Keratinocyte (primary cell): ENCODE measurements around the gene CCDC167. TPM values are rescaled to one million over a fixed set of nuclear protein-coding genes. Genes with fewer than 3 reads are reported as not detected.

Source experiments
- DNase-seq: peaks from one replicate; pipeline ENCODE4 v3.0.0-alpha.2; 2011; ENCODE audit warnings: low read depth, missing footprints, low spot score
- FAIRE-seq: peaks from 2 replicates; lab custom pipeline; 2011; peaks lifted over from hg19 to GRCh38; lab: Jason Lieb, UNC
- H2AFZ ChIP-seq: 2 replicates; pipeline ENCODE4 v1.6.0; 2012; ENCODE audit warnings: low read length, control low read depth, inconsistent platforms; ENCODE audit not compliant: control insufficient read depth
- H3K27ac ChIP-seq: 2 replicates; pipeline ENCODE4 v1.5.1; 2011; ENCODE audit warnings: low read length; ENCODE audit not compliant: control insufficient read depth, insufficient read depth
- H3K27me3 ChIP-seq: 3 replicates; pipeline ENCODE4 v1.6.0; 2011; ENCODE audit warnings: low read length; ENCODE audit not compliant: control insufficient read depth, insufficient read depth; ENCODE audit errors: extremely low read depth
- H3K36me3 ChIP-seq, 2 experiments: 2 replicates in 1 of 2; 3 replicates in 1 of 2; pipeline ENCODE4 v1.5.1; 2011; ENCODE audit warnings: low read length in 2 of 2, mild to moderate bottlenecking in 1 of 2; ENCODE audit not compliant: control insufficient read depth in 2 of 2, insufficient read depth in 2 of 2; ENCODE audit errors: extremely low read depth in 1 of 2
- H3K4me1 ChIP-seq: 3 replicates; pipeline ENCODE4 v1.5.1; 2011; ENCODE audit warnings: low read length; ENCODE audit not compliant: control insufficient read depth, insufficient read depth; ENCODE audit errors: extremely low read depth
- H3K4me2 ChIP-seq: 3 replicates; pipeline ENCODE4 v1.6.0; 2011; ENCODE audit warnings: low read depth, low read length; ENCODE audit not compliant: control insufficient read depth, insufficient read depth; ENCODE audit errors: extremely low read depth
- H3K4me3 ChIP-seq, 3 experiments: fragments of 200-600 bp in 1 of 3; sonication (generic) in 1 of 3; 2 replicates in 2 of 3; 3 replicates in 1 of 3; pipeline ENCODE4 v1.5.1; 2011 to 2016; ENCODE audit warnings: low read length in 3 of 3, mild to moderate bottlenecking in 3 of 3, control low read depth in 2 of 3, inconsistent platforms in 1 of 3, low read depth in 1 of 3, mixed read lengths in 1 of 3, mixed run types in 1 of 3, moderate library complexity in 1 of 3; ENCODE audit not compliant: control insufficient read depth in 2 of 3, insufficient read depth in 2 of 3; ENCODE audit errors: extremely low read depth in 1 of 3
- H3K79me2 ChIP-seq: 2 replicates; pipeline ENCODE4 v1.6.0; 2012; ENCODE audit warnings: low read length; ENCODE audit not compliant: control insufficient read depth, insufficient read depth
- H3K9ac ChIP-seq: 3 replicates; pipeline ENCODE4 v1.6.0; 2011; ENCODE audit warnings: low read length; ENCODE audit not compliant: control insufficient read depth, insufficient read depth; ENCODE audit errors: extremely low read depth
- H3K9me1 ChIP-seq: 3 replicates; pipeline ENCODE4 v1.6.0; 2011; ENCODE audit warnings: low read length; ENCODE audit not compliant: control insufficient read depth, insufficient read depth; ENCODE audit errors: extremely low read depth
- H3K9me3 ChIP-seq: 2 replicates; pipeline ENCODE4 v1.5.1; 2012; ENCODE audit warnings: low read depth, low read length; ENCODE audit not compliant: control insufficient read depth
- H4K20me1 ChIP-seq: 3 replicates; pipeline ENCODE4 v1.6.0; 2011; ENCODE audit warnings: low read length; ENCODE audit not compliant: control insufficient read depth, insufficient read depth; ENCODE audit errors: extremely low read depth
- EZH2 ChIP-seq: IDR thresholded peaks from one replicate; pipeline ENCODE4 v1.6.1; 2012; ENCODE audit warnings: inconsistent platforms, mild to moderate bottlenecking, low read length, moderate library complexity
- dilution Hi-C: fragments of 300-500 bp; cut with MboI; formaldehyde crosslinking; loops from one replicate; pipeline ENCODE4 v1.7.0; 2020; ENCODE audit warnings: low sequenced_read_pairs; ENCODE audit not compliant: extremely low pct_ligation_motif_present
- polyA plus RNA-seq, 5 experiments: library from polyadenylated mRNA; depleted of rRNA in 3 of 5; stranded (reverse) in 3 of 5; stranded (forward) in 1 of 5; unstranded in 1 of 5; fragments of >200 nt; gene quantifications; 1 replicate in 1 of 5; 2 replicates in 3 of 5; 3 replicates in 1 of 5; pipeline versions ENCODE4 v1.2.1 to v1.2.3, GENCODE V29; 2011 to 2012; ENCODE audit warnings: missing spikeins in 2 of 5, low read depth in 1 of 5, low replicate concordance in 1 of 5
- TF ChIP-seq, protein P1 (sequence below), 3 experiments: IDR thresholded peaks in 1 of 3; conservative IDR thresholded peaks in 1 of 3; optimal IDR thresholded peaks in 1 of 3; 2 replicates in 2 of 3; 3 replicates in 1 of 3; pipeline versions ENCODE3 to v1.5.1; 2011; ENCODE audit warnings: low read length in 3 of 3, mild to moderate bottlenecking in 3 of 3, moderate library complexity in 2 of 3, control low read depth in 1 of 3, inconsistent platforms in 1 of 3; ENCODE audit not compliant: insufficient read depth in 2 of 3; ENCODE audit errors: extremely low read depth in 1 of 3

CCDC167 gene
- polyA plus RNA-seq, 1 donor (not counting 4 experiments of a cell fraction or from before 2014, with no cell fraction given) = 39.8 TPM

DNA sequence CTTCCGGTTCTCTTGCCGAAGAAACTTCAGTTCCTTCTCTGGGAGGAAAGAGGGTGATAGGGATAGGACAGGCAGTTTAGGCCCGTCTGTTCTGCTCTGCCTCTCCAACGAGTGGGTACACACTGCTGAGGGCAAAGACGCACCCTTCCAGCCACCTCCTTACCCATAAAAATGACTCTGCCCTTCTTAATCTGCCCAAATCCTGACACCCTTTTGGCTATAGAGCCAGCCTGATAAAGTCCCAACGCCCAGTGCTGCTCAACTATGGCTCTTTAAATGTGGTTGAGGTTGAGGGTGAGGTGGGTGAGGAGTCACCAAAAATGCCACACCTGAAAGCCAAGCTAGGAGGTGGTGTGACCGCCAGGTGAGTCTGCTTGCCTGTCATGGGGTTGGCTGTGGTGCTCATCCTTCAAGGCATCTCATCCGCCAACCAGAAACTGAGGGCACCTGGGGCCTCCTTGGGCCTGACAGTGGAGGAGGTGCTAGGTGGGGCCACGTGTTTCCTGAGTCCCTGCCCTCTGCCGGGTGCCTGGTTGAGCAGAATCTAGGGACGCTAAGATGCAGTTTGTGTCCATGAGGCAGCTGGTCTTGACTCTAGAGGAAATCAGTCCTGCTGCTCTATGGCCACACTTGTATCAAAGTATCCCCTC is 16.3 kb downstream of the CCDC167 start:
- dilution Hi-C loops = no loop called here
- peak; percentile 68 for FAIRE-seq
- DNase-seq = peak; percentile 30

DNA sequence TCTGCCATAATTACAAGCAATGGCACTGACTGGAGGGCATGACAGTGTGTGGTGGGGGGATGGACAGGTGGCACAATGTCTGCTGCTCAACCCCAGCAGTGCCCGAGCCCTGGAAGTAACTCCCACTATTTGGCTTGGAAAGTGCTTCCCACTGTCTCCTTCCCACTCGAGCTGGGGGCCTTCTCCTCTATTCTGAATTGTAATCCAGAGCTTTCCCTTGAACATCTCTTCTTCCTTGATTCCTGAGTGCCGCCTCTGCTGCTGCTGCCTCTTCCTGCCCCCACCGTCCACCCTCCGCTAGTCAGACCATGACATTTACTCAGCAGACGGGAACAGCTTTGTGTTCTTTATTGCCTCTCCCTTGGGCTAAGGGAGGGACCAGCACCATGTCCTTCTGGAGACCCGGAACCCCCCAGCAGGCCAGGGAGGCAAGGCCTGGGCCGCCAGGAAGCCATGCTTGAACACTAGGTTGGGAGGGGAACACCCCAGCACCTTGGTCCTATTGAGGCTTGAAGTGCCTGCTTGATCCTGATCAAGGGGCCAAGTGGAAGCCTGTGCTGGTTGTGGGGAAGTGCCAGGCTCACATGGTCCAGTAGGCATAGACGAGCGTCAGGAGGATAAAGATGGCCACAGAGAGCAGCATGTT is 17.0 kb downstream of the CCDC167 start:
- dilution Hi-C loops = no loop called here
- FAIRE-seq = no peak
- H3K36me3 ChIP-seq = peaks cover 21 to 28% of the 10 kb centered on the region in 2 experiments
- no peaks in the 10 kb centered on the region for H3K9me1 ChIP-seq
- peaks cover 11% of the 10 kb centered on the region for H3K4me1 ChIP-seq
- H3K9me3 ChIP-seq = no peaks in the 10 kb centered on the region
- H3K9ac ChIP-seq = no peak overlapping the region
- no peak overlapping the region for H3K4me2 ChIP-seq
- H4K20me1 ChIP-seq = no peaks in the 10 kb centered on the region
- no peak for DNase-seq
- H3K27ac ChIP-seq = no peak overlapping the region
- H2AFZ ChIP-seq = no peak overlapping the region
- H3K27me3 ChIP-seq = no peaks in the 10 kb centered on the region
- TF ChIP-seq EZH2 = no peak
- TF ChIP-seq, protein P1, sequence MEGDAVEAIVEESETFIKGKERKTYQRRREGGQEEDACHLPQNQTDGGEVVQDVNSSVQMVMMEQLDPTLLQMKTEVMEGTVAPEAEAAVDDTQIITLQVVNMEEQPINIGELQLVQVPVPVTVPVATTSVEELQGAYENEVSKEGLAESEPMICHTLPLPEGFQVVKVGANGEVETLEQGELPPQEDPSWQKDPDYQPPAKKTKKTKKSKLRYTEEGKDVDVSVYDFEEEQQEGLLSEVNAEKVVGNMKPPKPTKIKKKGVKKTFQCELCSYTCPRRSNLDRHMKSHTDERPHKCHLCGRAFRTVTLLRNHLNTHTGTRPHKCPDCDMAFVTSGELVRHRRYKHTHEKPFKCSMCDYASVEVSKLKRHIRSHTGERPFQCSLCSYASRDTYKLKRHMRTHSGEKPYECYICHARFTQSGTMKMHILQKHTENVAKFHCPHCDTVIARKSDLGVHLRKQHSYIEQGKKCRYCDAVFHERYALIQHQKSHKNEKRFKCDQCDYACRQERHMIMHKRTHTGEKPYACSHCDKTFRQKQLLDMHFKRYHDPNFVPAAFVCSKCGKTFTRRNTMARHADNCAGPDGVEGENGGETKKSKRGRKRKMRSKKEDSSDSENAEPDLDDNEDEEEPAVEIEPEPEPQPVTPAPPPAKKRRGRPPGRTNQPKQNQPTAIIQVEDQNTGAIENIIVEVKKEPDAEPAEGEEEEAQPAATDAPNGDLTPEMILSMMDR (optimal IDR thresholded peaks at IDR 0.05 in 1 of 3, IDR thresholded peaks at IDR 0.05 in 1 of 3, conservative IDR thresholded peaks at IDR 0.05 in 1 of 3; ENCODE audit: extremely low read depth in 1 of 3, insufficient read depth in 2 of 3, low read length in 3 of 3) = no peak
- H3K79me2 ChIP-seq = no peaks in the 10 kb centered on the region
- H3K4me3 ChIP-seq = no peak overlapping the region

More for the DNA sequence above, 16.3 kb downstream of the CCDC167 start:
- Histone ChIP-seq H3K9ac (peak overlapping the region; percentile 3), H4K20me1 (no peaks in the 10 kb centered on the region), H3K4me2 (no peak overlapping the region), H3K4me1 (peaks cover 13% of the 10 kb centered on the region), H3K27ac (peak overlapping the region; percentile 13), H3K4me3 (no peak overlapping the region), H3K36me3 (peaks cover 18 to 24% of the 10 kb centered on the region in 2 experiments), H2AFZ (no peak overlapping the region), H3K27me3 (no peaks in the 10 kb centered on the region), H3K9me1 (no peaks in the 10 kb centered on the region), H3K79me2 (no peaks in the 10 kb centered on the region), H3K9me3 (no peaks in the 10 kb centered on the region)
- TF ChIP-seq EZH2 = no peak
- TF ChIP-seq, protein P1 (optimal IDR thresholded peaks at IDR 0.05 in 1 of 3, IDR thresholded peaks at IDR 0.05 in 1 of 3, conservative IDR thresholded peaks at IDR 0.05 in 1 of 3; ENCODE audit: extremely low read depth in 1 of 3, insufficient read depth in 2 of 3, low read length in 3 of 3) = no peak
